ENCODE measurements around the gene MBD3. TPM values are rescaled to one million over a fixed set of nuclear protein-coding genes. Genes with fewer than 3 reads are reported as not detected.

MBD3 gene
- total RNA-seq, 1 donor from 2014 or later, result 61.8 TPM

GRCh38 chr19:1605236-1606137, 12.8 kb upstream of the MBD3 start, which contains the start of gene UQCR11:
Gene UQCR11, minus strand, starts transcription at chr19:1605462. Its CDS starts 53 bp downstream, at chr19:1605409.
- intact Hi-C loops (cut with DNase I), result loop anchor here (1.0 to 5.0 kb wide), 4 partner anchors 13 to 162 kb away; partner anchors contain the start of gene MBD3

GRCh38 chr19:1602091-1602707, 9.5 kb upstream of the MBD3 start:
- intact Hi-C loops (cut with DNase I), result no loop called here
- no peak for DNase-seq (ENCODE audit: low spot score)

More at GRCh38 chr19:1605236-1606137, 12.8 kb upstream of the MBD3 start, which contains the start of gene UQCR11:
- DNase-seq (ENCODE audit: low spot score), result peak; percentile 98

GRCh38 chr19:1601613-1602064, 9.0 kb upstream of the MBD3 start:
- intact Hi-C loops (cut with DNase I), result no loop called here
- no peak for DNase-seq (ENCODE audit: low spot score)

- no peak for DNase-seq (ENCODE audit: low spot score)
Measured at GRCh38 chr19:1599460-1599846, 6.8 kb upstream of the MBD3 start.

DNA sequence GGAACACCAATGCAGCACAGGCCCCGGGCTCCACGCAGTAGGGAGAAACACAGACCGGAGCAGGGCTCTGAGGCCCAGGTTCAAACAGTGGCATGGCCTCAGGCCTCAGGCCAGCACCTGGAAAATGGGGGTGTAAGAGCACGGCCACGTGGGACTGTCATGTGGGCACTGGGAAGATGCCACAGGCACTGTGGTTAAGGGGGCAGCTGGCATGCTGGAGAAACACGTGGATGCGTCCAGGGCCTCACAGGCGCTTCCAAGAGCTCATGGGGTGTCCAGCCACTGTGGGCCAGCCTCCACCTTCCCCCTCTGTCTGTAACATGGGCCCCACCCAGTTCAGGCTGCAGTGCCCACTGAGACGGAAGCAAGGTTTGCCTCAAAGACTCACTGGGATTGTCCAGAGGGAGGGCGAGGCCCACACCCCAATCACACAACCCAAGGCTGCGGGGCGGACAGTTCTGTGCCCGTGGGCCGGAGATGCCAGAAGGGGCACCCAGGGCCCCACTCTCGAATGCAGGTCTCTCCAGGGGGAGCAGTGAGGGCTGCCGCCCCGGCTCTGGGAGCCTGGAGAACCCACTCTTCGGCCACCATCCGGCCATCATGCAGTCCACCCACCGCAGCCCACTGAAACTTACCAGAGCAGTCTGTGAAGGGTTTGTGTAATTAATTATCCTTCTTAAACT, 6.3 kb upstream of the MBD3 start:
- intact Hi-C loops (cut with DNase I), result no loop called here
- DNase-seq (ENCODE audit: low spot score), result no peak

More at GRCh38 chr19:1599460-1599846, 6.8 kb upstream of the MBD3 start:
- intact Hi-C loops (cut with DNase I), result no loop called here

- no peak for DNase-seq (ENCODE audit: low spot score)
- intact Hi-C loops (cut with DNase I), result no loop called here
Measured at GRCh38 chr19:1593501-1593772, 772 bp upstream of the MBD3 start.

DNA sequence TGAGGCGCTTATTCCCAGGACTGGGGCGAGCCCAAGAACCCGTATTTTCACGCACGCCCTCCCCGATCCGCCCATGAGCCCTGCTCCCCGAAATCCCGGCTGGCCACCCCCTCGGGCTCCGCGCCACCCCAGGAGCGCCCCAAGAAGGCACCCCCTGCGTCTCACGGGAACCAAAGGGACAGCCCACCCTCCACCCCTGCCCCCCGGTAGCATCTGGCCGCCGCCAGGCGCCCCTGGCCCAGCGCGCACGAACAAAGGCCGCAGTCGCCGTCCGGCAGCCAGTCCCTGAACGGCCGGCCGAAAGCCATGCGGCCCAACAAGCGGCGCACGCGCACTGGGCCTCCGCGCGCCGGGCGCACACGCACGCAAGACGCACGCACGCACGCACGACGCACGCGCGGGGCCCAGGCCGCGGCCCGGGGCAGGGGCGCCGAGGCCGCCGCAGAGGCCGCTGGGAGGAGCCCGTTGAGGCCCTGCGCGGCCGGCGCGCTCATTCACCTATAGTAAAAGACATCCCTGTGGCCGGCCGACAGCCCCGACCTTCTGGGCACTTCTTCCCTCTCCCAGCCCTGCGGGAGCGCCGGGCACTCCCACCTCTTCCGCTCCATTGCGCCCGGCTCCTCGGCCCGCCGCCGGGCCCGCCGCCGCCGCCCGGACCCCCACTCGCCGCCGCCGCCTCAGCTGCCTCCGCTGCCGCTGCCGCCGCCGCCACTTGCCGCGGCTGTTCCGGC, 476 bp downstream of the MBD3 start:
- intact Hi-C loops (cut with DNase I), result loop anchor here (1.0 kb wide), 1 partner anchor 13 kb away; the partner anchor contains the start of gene UQCR11
- DNase-seq (ENCODE audit: low spot score), result peak; percentile 90

DNA sequence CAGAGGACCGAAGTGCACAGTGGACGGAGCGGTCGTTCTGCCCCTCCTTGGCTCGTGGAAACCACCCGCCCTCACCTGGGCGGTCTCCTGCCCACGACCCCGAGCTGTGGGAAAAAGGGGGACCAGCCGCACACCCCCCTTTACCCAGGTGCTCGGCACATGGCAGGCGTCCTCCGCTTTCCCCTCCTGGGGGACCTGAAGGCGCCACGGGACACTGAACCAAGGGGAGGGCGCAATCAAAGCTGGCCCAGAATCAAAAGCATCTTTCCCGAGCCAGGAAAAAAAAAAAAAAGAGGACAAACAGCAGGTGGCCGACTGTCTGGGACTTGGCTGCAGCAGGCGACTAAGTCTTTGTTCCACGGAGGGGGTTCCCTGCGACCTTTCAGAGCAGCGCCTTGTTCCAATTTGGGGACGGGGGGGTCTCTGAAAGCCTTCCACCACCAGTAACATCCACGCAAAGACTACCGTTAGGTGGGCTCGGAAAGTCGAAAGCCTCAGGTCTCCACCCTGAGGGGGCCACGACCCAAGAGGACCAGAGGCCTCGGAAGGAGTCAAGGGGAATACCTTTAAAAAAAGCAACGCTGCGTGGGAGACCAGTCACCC, 1.1 kb downstream of the MBD3 start:
- intact Hi-C loops (cut with DNase I), result loop anchor here (1.0 kb wide), 1 partner anchor 14 kb away; the partner anchor contains the start of gene UQCR11
- no peak for DNase-seq (ENCODE audit: low spot score)

GRCh38 chr19:1590641-1591397, 1.8 kb downstream of the MBD3 start:
- DNase-seq (ENCODE audit: low spot score), result no peak
- intact Hi-C loops (cut with DNase I), result no loop called here

- intact Hi-C loops (cut with DNase I), result no loop called here
Measured at GRCh38 chr19:1587872-1588271, 4.8 kb downstream of the MBD3 start.

DNA sequence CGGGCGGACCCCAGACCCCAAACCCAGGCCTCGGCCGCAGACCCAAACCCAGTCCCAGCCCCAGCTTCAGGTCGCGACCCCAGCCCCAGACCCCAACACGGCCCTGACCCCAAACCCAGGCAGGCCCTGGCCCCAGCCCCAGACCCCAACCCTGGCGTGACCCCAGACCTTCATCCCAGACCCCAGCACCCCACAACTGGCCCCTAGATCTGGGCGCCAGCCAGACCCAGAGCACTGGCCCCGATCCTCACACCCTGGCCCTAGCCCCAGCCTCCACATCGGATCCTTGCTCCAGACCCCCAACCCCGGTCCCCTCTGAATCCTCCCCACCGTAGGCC, 7.5 kb downstream of the MBD3 start:
- no peak for DNase-seq (ENCODE audit: low spot score)
- intact Hi-C loops (cut with DNase I), result no loop called here

More at GRCh38 chr19:1587872-1588271, 4.8 kb downstream of the MBD3 start:
- DNase-seq (ENCODE audit: low spot score), result no peak

GRCh38 chr19:1584500-1585242, 8.0 kb downstream of the MBD3 start:
- intact Hi-C loops (cut with DNase I), result no loop called here

DNA sequence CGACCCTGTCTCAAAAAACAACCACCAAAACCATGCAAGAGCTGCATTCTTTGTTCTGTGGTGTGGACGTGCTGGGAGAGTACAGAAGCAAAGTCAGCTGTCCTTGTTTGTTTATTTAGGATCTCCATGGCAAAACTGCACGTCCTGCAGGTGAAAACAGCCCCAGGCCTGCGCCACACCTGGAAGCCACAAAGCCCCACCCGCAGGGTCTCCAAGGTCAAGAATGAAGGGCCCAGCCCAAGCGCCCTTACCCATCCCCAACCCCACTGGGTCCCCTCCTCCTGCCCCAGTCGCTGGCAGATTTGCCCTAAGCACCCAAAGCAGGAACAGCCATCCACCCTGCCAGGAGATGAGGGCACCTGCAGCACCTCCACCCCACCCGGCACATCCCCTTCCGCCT, 10.5 kb downstream of the MBD3 start:
- DNase-seq (ENCODE audit: low spot score), result no peak
- intact Hi-C loops (cut with DNase I), result no loop called here

More at GRCh38 chr19:1584500-1585242, 8.0 kb downstream of the MBD3 start:
- DNase-seq (ENCODE audit: low spot score), result no peak

DNA sequence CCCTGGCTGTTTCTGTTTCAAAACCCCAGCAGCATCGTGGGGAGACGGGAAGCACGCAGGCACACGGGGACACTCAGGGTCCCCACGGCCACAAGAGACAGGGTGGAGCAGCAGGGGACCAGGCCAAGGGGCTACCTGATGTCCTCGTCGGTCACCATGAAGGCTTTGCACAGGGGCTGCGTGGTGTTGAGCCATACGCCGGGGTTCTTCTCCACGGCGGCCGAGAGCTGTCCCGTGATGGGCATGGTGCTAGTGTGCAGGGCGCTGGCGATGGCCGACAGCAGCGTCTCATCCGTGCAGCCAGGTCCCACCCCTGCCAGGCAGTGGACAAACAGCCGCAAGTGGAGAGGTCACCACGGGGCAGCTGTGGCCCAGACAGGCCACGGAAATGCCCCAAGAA, 11.7 kb downstream of the MBD3 start:
- DNase-seq (ENCODE audit: low spot score), result no peak
- intact Hi-C loops (cut with DNase I), result no loop called here

GRCh38 chr19:1580382-1580781, 12.3 kb downstream of the MBD3 start:
- no peak for DNase-seq (ENCODE audit: low spot score)

DNA sequence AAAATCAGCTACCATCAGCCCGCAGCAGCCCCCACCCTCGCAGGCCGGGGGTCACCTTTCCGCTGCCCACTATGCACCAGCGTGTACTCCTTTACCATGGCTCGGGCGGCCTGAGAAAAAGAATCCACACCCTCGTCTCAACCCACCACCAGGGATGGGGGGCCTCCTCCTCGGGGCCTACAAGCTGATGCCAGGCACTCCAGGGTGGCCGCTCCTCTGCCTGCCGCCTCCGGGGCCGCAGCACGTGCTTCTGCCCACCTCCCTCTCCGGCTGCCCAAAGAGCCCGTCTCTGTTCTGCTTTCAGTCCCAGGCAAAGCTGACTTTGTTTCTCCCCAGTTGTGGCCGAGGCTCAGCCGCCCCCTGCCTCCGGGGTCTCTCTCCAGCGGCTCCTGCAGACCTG, 13.4 kb downstream of the MBD3 start:
- intact Hi-C loops (cut with DNase I), result no loop called here
- no peak for DNase-seq (ENCODE audit: low spot score)

More at GRCh38 chr19:1580382-1580781, 12.3 kb downstream of the MBD3 start:
- intact Hi-C loops (cut with DNase I), result no loop called here

- intact Hi-C loops (cut with DNase I), result no loop called here
- no peak for DNase-seq (ENCODE audit: low spot score)
Measured at GRCh38 chr19:1577929-1578618, 14.6 kb downstream of the MBD3 start.

Measured in cardiac septum (tissue), 1 donor.